T-cell (primary cell): ENCODE measurements around the gene C2orf69. TPM values are rescaled to one million over a fixed set of nuclear protein-coding genes. Genes with fewer than 3 reads are reported as not detected.

ENCODE experiments used
- ATAC-seq, 4 experiments: fragments of 200-7000 bp in 3 of 4; fragments of 150-1000 bp in 1 of 4; cut with Tn5 transposase; replicated peaks in 1 of 4; 1 replicate in 3 of 4; 2 replicates in 1 of 4; pipeline ENCODE4 v1.10.0; 2021; ENCODE audit warnings: moderate library complexity in 3 of 4, mild to moderate bottlenecking in 2 of 4, moderate number of reproducible peaks in 1 of 4
- CTCF ChIA-PET, 2 donors: fragments of 300-600 bp; sonication (Branson Sonifier 250); formaldehyde crosslinking; loops; one replicate each; lab custom pipeline; 2022; ENCODE audit warnings: antibody characterized with exemption in 2 of 2; lab: Charles Lee
- POLR2A ChIA-PET, 2 donors: fragments of 300-600 bp; sonication (Branson Sonifier 250); formaldehyde crosslinking; loops; one replicate each; lab custom pipeline; 2022; ENCODE audit warnings: antibody characterized with exemption in 2 of 2; lab: Charles Lee
- DNase-seq, 35 experiments: peaks; one replicate each; pipeline versions ENCODE4 v3.0.0 to v3.0.0-alpha.2; 2013 to 2023
- H3K27ac ChIP-seq: one replicate; pipeline ENCODE4 v1.5.1; 2013; ENCODE audit warnings: low read length
- H3K27me3 ChIP-seq, 2 experiments: replicated peaks in 1 of 2; 1 replicate in 1 of 2; 2 replicates in 1 of 2; pipeline versions ENCODE4 v1.6.1 to v1.7.0; 2013; ENCODE audit warnings: low read length in 1 of 2, mixed read lengths in 1 of 2; ENCODE audit not compliant: control insufficient read depth in 2 of 2, insufficient read depth in 2 of 2; ENCODE audit errors: extremely low read depth in 1 of 2
- H3K36me3 ChIP-seq, 2 donors: 1 replicate in 1 of 2; 2 replicates in 1 of 2; pipeline versions ENCODE4 v1.6.1 to v1.7.0; 2013; ENCODE audit warnings: low read length in 1 of 2; ENCODE audit not compliant: control insufficient read depth in 2 of 2, insufficient read depth in 1 of 2; ENCODE audit errors: extremely low read depth in 1 of 2
- H3K4me1 ChIP-seq, 2 experiments: 1 replicate in 1 of 2; 2 replicates in 1 of 2; pipeline versions ENCODE4 v1.6.1 to v1.7.0; 2013; ENCODE audit warnings: low read length in 2 of 2, mixed read lengths in 1 of 2; ENCODE audit not compliant: insufficient read depth in 2 of 2, control insufficient read depth in 1 of 2; ENCODE audit errors: extremely low read depth in 1 of 2
- H3K4me3 ChIP-seq, 2 donors: 1 replicate in 1 of 2; 2 replicates in 1 of 2; pipeline versions ENCODE4 v1.5.1 to v1.7.0; 2013; ENCODE audit warnings: mild to moderate bottlenecking in 2 of 2, low read length in 1 of 2, moderate library complexity in 1 of 2; ENCODE audit not compliant: control insufficient read depth in 1 of 2; ENCODE audit errors: extremely low read depth in 1 of 2
- H3K9me3 ChIP-seq: 2 replicates; pipeline ENCODE4 v1.7.0; 2013
- H3K27ac Mint-ChIP-seq, 2 donors: one replicate each; pipeline ENCODE4 v1.8.0; 2020 to 2021; ENCODE audit warnings: mild to moderate bottlenecking in 2 of 2, mixed read lengths in 2 of 2
- H3K27me3 Mint-ChIP-seq, 2 donors: one replicate each; pipeline ENCODE4 v1.8.0; 2021 to 2022; ENCODE audit warnings: mixed read lengths in 2 of 2
- H3K36me3 Mint-ChIP-seq: one replicate; pipeline ENCODE4 v1.8.0; 2021; ENCODE audit warnings: mixed read lengths
- H3K4me1 Mint-ChIP-seq, 3 donors: one replicate each; pipeline ENCODE4 v1.8.0; 2020 to 2022; ENCODE audit warnings: mixed read lengths in 3 of 3, mild to moderate bottlenecking in 1 of 3
- H3K4me3 Mint-ChIP-seq, 3 donors: one replicate each; pipeline ENCODE4 v1.8.0; 2020 to 2022; ENCODE audit warnings: mild to moderate bottlenecking in 3 of 3, mixed read lengths in 3 of 3, moderate library complexity in 3 of 3
- H3K9me3 Mint-ChIP-seq, 3 donors: one replicate each; pipeline ENCODE4 v1.8.0; 2020 to 2022; ENCODE audit warnings: mixed read lengths in 3 of 3
- WGBS: methylation state at CpG from one replicate; pipeline ENCODE4 v1.1.5; 2013; ENCODE audit warnings: missing lambda C conversion rate; ENCODE audit not compliant: insufficient coverage; 5-methylcytosine and 5-hydroxymethylcytosine counted together
- total RNA-seq, 35 experiments: library from RNA in 6 of 35; stranded (reverse) in 6 of 35; fragments of 120-200 nt in 1 of 35; gene quantifications; one replicate each; pipeline versions ENCODE4 v1.2.1 to v1.2.4 and lab custom pipeline; 2013 to 2026

C2orf69 gene
- total RNA-seq, 5 donors from 2014 or later (not counting 1 experiment from before 2014, with no cell fraction given), result 12.3 to 12.9 (median 12.6) TPM

GRCh38 chr2:199870581-199870980, 40.5 kb upstream of the C2orf69 start:
- POLR2A ChIA-PET, result interaction anchor here in 1 of 2 donors (0.7 kb wide), 1 partner anchor 57 kb away, joined by 6 read pairs; no protein-coding TSS in a partner anchor
- H3K9me3 Mint-ChIP-seq, result peaks cover 10 to 16% (median 15%) of the 10 kb centered on the region in 3 donors
- DNase-seq, result no peak
- CTCF ChIA-PET, result no interaction called here
- H3K27ac Mint-ChIP-seq, result no peak overlapping the region
- no peak for ATAC-seq
- Histone ChIP-seq H3K4me1 (no peaks in the 10 kb centered on the region), H3K4me3 (no peak overlapping the region), H3K36me3 (no peaks in the 10 kb centered on the region), H3K27me3 (peaks cover 0 to 6% of the 10 kb centered on the region in 2 experiments), H3K9me3 (no peaks in the 10 kb centered on the region), H3K27ac (no peak overlapping the region)
- no CpG with 5 or more reads among the region's 1 CpG for WGBS
- no peaks in the 10 kb centered on the region for H3K4me1 Mint-ChIP-seq
- peaks cover 26% of the 10 kb centered on the region in 2 donors for H3K27me3 Mint-ChIP-seq
- H3K4me3 Mint-ChIP-seq, result no peak overlapping the region
- peaks cover 12% of the 10 kb centered on the region for H3K36me3 Mint-ChIP-seq

- DNase-seq, result no peak
- Mint-ChIP-seq H3K36me3 (peaks cover 12% of the 10 kb centered on the region), H3K4me1 (no peaks in the 10 kb centered on the region), H3K27ac (no peak overlapping the region), H3K9me3 (peaks cover 10 to 16% (median 15%) of the 10 kb centered on the region in 3 donors), H3K4me3 (no peak overlapping the region), H3K27me3 (peaks cover 23% of the 10 kb centered on the region in 2 donors)
- Histone ChIP-seq H3K9me3 (no peaks in the 10 kb centered on the region), H3K27me3 (peaks cover 0 to 6% of the 10 kb centered on the region in 2 experiments), H3K4me1 (no peaks in the 10 kb centered on the region), H3K27ac (no peak overlapping the region), H3K36me3 (no peaks in the 10 kb centered on the region), H3K4me3 (no peak overlapping the region)
- 100% methylated on average over 1 of the region's 1 CpG for WGBS
- ATAC-seq, result no peak
- ChIA-PET POLR2A (no interaction called here), CTCF (no interaction called here)
These were observed 36.9 kb upstream of the C2orf69 start for GRCh38 chr2:199874209-199874608.

- Mint-ChIP-seq H3K4me3 (no peak overlapping the region), H3K27ac (no peak overlapping the region), H3K9me3 (peaks cover 10 to 16% (median 15%) of the 10 kb centered on the region in 3 donors), H3K27me3 (peaks cover 22 to 24% of the 10 kb centered on the region in 2 donors), H3K4me1 (no peaks in the 10 kb centered on the region), H3K36me3 (peaks cover 12% of the 10 kb centered on the region)
- Histone ChIP-seq H3K4me3 (no peak overlapping the region), H3K36me3 (no peaks in the 10 kb centered on the region), H3K9me3 (no peaks in the 10 kb centered on the region), H3K4me1 (no peaks in the 10 kb centered on the region), H3K27me3 (peaks cover 0 to 6% of the 10 kb centered on the region in 2 experiments), H3K27ac (no peak overlapping the region)
- CTCF ChIA-PET, result no interaction called here
- ATAC-seq, result no peak
- WGBS, result no CpG with 5 or more reads among the region's 1 CpG
- POLR2A ChIA-PET, result no interaction called here
- no peak for DNase-seq
These were observed 35.7 kb upstream of the C2orf69 start for GRCh38 chr2:199875400-199875799.

GRCh38 chr2:199882667-199883066, 28.4 kb upstream of the C2orf69 start:
- no peak for ATAC-seq

GRCh38 chr2:199883474-199884212, 27.4 kb upstream of the C2orf69 start:
- CTCF ChIA-PET, result interaction anchor here in 1 of 2 donors (0.6 kb wide), 1 partner anchor 965 kb away, joined by 6 read pairs; no protein-coding TSS in a partner anchor
- Mint-ChIP-seq H3K27ac (no peak overlapping the region), H3K4me3 (no peak overlapping the region), H3K36me3 (no peaks in the 10 kb centered on the region), H3K27me3 (peaks cover 16 to 24% of the 10 kb centered on the region in 2 donors), H3K4me1 (no peaks in the 10 kb centered on the region), H3K9me3 (peaks cover 0 to 12% (median 0%) of the 10 kb centered on the region in 3 donors)
- Histone ChIP-seq H3K4me1 (no peaks in the 10 kb centered on the region), H3K9me3 (no peaks in the 10 kb centered on the region), H3K36me3 (no peaks in the 10 kb centered on the region), H3K27ac (no peak overlapping the region), H3K27me3 (peaks cover 0 to 10% of the 10 kb centered on the region in 2 experiments), H3K4me3 (no peak overlapping the region)
- DNase-seq (no peak), ATAC-seq (no peak)
- POLR2A ChIA-PET, result no interaction called here
- WGBS, result no CpG with 5 or more reads among the region's 6 CpGs

More at GRCh38 chr2:199882667-199883066, 28.4 kb upstream of the C2orf69 start:
- H3K9me3 ChIP-seq, result no peaks in the 10 kb centered on the region
- H3K9me3 Mint-ChIP-seq, result peaks cover 0 to 12% (median 0%) of the 10 kb centered on the region in 3 donors
- no peak for DNase-seq
- no peak overlapping the region for H3K4me3 Mint-ChIP-seq
- no peaks in the 10 kb centered on the region for H3K4me1 Mint-ChIP-seq
- H3K4me3 ChIP-seq, result no peak overlapping the region
- no peaks in the 10 kb centered on the region for H3K4me1 ChIP-seq
- no peak overlapping the region for H3K27ac Mint-ChIP-seq
- peaks cover 0 to 10% of the 10 kb centered on the region in 2 experiments for H3K27me3 ChIP-seq
- H3K36me3 Mint-ChIP-seq, result no peaks in the 10 kb centered on the region
- no peak overlapping the region for H3K27ac ChIP-seq
- ChIA-PET POLR2A (no interaction called here), CTCF (no interaction called here)
- peaks cover 16 to 26% of the 10 kb centered on the region in 2 donors for H3K27me3 Mint-ChIP-seq
- H3K36me3 ChIP-seq, result no peaks in the 10 kb centered on the region

- H3K4me1 Mint-ChIP-seq, result no peaks in the 10 kb centered on the region
- DNase-seq (no peak), ATAC-seq (no peak)
- ChIA-PET POLR2A (no interaction called here), CTCF (no interaction called here)
- H3K4me3 Mint-ChIP-seq, result no peak overlapping the region
- Histone ChIP-seq H3K4me3 (no peak overlapping the region), H3K9me3 (no peaks in the 10 kb centered on the region), H3K27me3 (no peaks in the 10 kb centered on the region), H3K36me3 (no peaks in the 10 kb centered on the region), H3K27ac (no peak overlapping the region), H3K4me1 (no peaks in the 10 kb centered on the region)
- H3K36me3 Mint-ChIP-seq, result no peaks in the 10 kb centered on the region
- H3K9me3 Mint-ChIP-seq, result no peaks in the 10 kb centered on the region
- WGBS, result 86% methylated on average over 3 of the region's 3 CpGs
- H3K27me3 Mint-ChIP-seq, result peaks cover 0 to 3% of the 10 kb centered on the region in 2 donors
- no peak overlapping the region for H3K27ac Mint-ChIP-seq
These were observed 15.7 kb upstream of the C2orf69 start for GRCh38 chr2:199895406-199895805.
